Neural progenitor cell (in vitro differentiated cells): Measurements from ENCODE around the gene VWF. TPM values are rescaled to one million over a fixed set of nuclear protein-coding genes. Genes with fewer than 3 reads are reported as not detected.

Source experiments
- DNase-seq: peaks from one replicate; pipeline ENCODE4 v3.0.0-alpha.2; 2016; ENCODE audit warnings: low spot score
- H2AFZ ChIP-seq: fragments of 200-600 bp; sonication (generic); replicated peaks from 2 replicates; pipeline ENCODE4 v1.6.1; 2016; ENCODE audit warnings: antibody characterized with exemption
- H3F3A ChIP-seq: fragments of 200-600 bp; sonication (generic); 2 replicates; pipeline ENCODE4 v1.6.1; 2016; ENCODE audit warnings: antibody characterized with exemption, low read depth
- H3K27ac ChIP-seq: fragments of 200-600 bp; sonication (generic); 2 replicates; pipeline ENCODE4 v1.5.1; 2016; ENCODE audit warnings: mild to moderate bottlenecking
- H3K27me3 ChIP-seq: fragments of 200-600 bp; sonication (generic); 2 replicates; pipeline ENCODE4 v1.6.1; 2016; ENCODE audit warnings: mild to moderate bottlenecking, moderate library complexity
- H3K36me3 ChIP-seq: fragments of 200-600 bp; sonication (generic); 2 replicates; pipeline ENCODE4 v1.5.1; 2016
- H3K4me1 ChIP-seq: fragments of 200-600 bp; sonication (generic); 2 replicates; pipeline ENCODE4 v1.6.1; 2016; ENCODE audit warnings: mixed run types
- H3K4me2 ChIP-seq: fragments of 200-600 bp; sonication (generic); 2 replicates; pipeline ENCODE4 v1.6.1; 2016
- H3K4me3 ChIP-seq: fragments of 200-600 bp; sonication (generic); 2 replicates; pipeline ENCODE4 v1.5.1; 2016
- H3K79me2 ChIP-seq: fragments of 200-600 bp; sonication (generic); 2 replicates; pipeline ENCODE4 v1.6.1; 2016; ENCODE audit warnings: low read depth
- H3K9ac ChIP-seq: fragments of 200-600 bp; sonication (generic); 2 replicates; pipeline ENCODE4 v1.6.1; 2016
- H3K9me3 ChIP-seq: fragments of 200-600 bp; sonication (generic); 2 replicates; pipeline ENCODE4 v1.5.1; 2016; ENCODE audit warnings: low read depth
- H4K20me1 ChIP-seq: fragments of 200-600 bp; sonication (generic); 2 replicates; pipeline ENCODE4 v1.6.1; 2016; ENCODE audit warnings: low read depth
- H3K27ac Mint-ChIP-seq: 3 replicates; pipeline ENCODE4 v1.8.0; 2021; ENCODE audit warnings: mixed read lengths
- H3K27me3 Mint-ChIP-seq: 2 replicates; pipeline ENCODE4 v1.8.0; 2022; ENCODE audit warnings: low read depth, mild to moderate bottlenecking, inconsistent platforms, moderate library complexity, mixed read lengths; ENCODE audit not compliant: insufficient read depth
- H3K36me3 Mint-ChIP-seq: 3 replicates; pipeline ENCODE4 v1.8.0; 2021; ENCODE audit warnings: mixed read lengths
- H3K4me1 Mint-ChIP-seq: 3 replicates; pipeline ENCODE4 v1.8.0; 2021; ENCODE audit warnings: mixed read lengths
- H3K4me3 Mint-ChIP-seq: 3 replicates; pipeline ENCODE4 v1.8.0; 2021; ENCODE audit warnings: mild to moderate bottlenecking, moderate library complexity, mixed read lengths
- H3K9me3 Mint-ChIP-seq: 3 replicates; pipeline ENCODE4 v1.8.0; 2020; ENCODE audit warnings: mixed read lengths
- CTCF ChIP-seq: fragments of 200-600 bp; sonication (generic); IDR thresholded peaks from 2 replicates; pipeline ENCODE4 v1.5.1; 2017; ENCODE audit warnings: antibody characterized with exemption, mild to moderate bottlenecking
- EZH2 ChIP-seq: fragments of 200-600 bp; sonication (generic); IDR thresholded peaks from 2 replicates; pipeline ENCODE4 v1.6.1; 2017; ENCODE audit warnings: antibody characterized with exemption, mild to moderate bottlenecking, moderate library complexity
- EZH2phosphoT487 ChIP-seq: fragments of 200-600 bp; sonication (generic); IDR thresholded peaks from 2 replicates; pipeline ENCODE4 v1.6.1; 2017; ENCODE audit warnings: antibody characterized with exemption
- total RNA-seq: library from RNA; depleted of rRNA; stranded (reverse); fragments of >200 nt; gene quantifications from 2 replicates; pipeline ENCODE4 v1.2.3, GENCODE V29; 2015; ENCODE audit warnings: low replicate concordance

VWF gene
- total RNA-seq, 1 donor from 2014 or later: 8.0 TPM

DNA sequence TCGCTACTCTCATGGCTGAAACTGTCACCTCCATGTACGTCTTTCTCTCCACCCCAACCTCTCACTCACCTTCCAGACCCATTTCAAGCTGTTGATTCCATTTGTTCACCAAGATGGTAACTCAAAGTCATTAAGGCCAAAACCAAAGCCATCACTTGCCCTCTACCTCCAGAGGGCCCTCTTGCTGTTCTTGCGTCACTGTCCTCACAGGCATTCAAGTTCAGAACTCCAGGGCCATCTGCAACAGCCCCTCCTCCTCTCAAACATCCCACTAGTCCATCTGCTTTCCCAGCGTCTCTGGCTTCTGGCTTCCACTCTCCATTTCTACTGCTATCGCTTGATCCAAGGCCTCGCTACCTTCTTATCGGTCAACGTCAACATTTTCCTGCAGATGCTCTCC, 74.5 kb downstream of the VWF start:
- no peaks in the 10 kb centered on the region for H3F3A ChIP-seq
- H3K36me3 Mint-ChIP-seq: no peaks in the 10 kb centered on the region
- H3K4me1 Mint-ChIP-seq: peaks cover 11% of the 10 kb centered on the region
- TF ChIP-seq EZH2 (no peak), CTCF (no peak), EZH2phosphoT487 (no peak)
- no peak overlapping the region for H3K27ac Mint-ChIP-seq
- no peaks in the 10 kb centered on the region for H3K36me3 ChIP-seq
- H3K4me1 ChIP-seq: no peaks in the 10 kb centered on the region
- H3K4me2 ChIP-seq: no peak overlapping the region
- no peak overlapping the region for H3K27ac ChIP-seq
- no peaks in the 10 kb centered on the region for H4K20me1 ChIP-seq
- H3K27me3 ChIP-seq: no peaks in the 10 kb centered on the region
- H3K4me3 Mint-ChIP-seq: no peak overlapping the region
- no peaks in the 10 kb centered on the region for H3K79me2 ChIP-seq
- H3K9ac ChIP-seq: no peak overlapping the region
- H3K27me3 Mint-ChIP-seq: peaks cover 14% of the 10 kb centered on the region
- no peaks in the 10 kb centered on the region for H3K9me3 ChIP-seq
- peaks cover 3% of the 10 kb centered on the region for H3K9me3 Mint-ChIP-seq
- no peak for DNase-seq
- no peak overlapping the region for H2AFZ ChIP-seq
- no peak overlapping the region for H3K4me3 ChIP-seq

DNA sequence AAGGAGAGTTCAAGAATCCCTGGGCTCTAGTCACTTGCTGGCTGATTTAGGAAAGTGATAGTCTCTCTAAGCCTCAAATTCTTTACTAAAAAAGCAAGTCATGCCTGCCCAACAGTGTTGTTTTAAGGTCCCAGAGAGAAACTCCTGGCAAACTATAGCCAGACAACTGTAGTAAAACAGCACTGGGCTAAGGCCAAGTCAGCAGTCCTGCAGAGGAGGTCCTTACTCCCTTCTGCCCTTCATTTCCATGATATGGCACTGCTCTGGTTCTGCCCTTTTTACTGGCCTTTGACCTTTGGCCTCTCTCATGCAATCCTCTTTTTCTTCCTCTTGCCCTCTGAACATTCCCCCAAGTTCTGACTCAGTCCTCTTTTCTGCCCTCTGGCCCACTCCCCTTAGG, 74.9 kb downstream of the VWF start:
- no peak overlapping the region for H3K27ac ChIP-seq
- no peak overlapping the region for H3K4me3 ChIP-seq
- H4K20me1 ChIP-seq: no peaks in the 10 kb centered on the region
- peaks cover 14% of the 10 kb centered on the region for H3K27me3 Mint-ChIP-seq
- no peaks in the 10 kb centered on the region for H3K9me3 ChIP-seq
- DNase-seq: no peak
- H3K36me3 ChIP-seq: no peaks in the 10 kb centered on the region
- no peak overlapping the region for H3K9ac ChIP-seq
- no peak overlapping the region for H3K27ac Mint-ChIP-seq
- peaks cover 3% of the 10 kb centered on the region for H3K9me3 Mint-ChIP-seq
- TF ChIP-seq CTCF (no peak), EZH2phosphoT487 (no peak), EZH2 (no peak)
- H3K27me3 ChIP-seq: no peaks in the 10 kb centered on the region
- H3K36me3 Mint-ChIP-seq: no peaks in the 10 kb centered on the region
- no peaks in the 10 kb centered on the region for H3K4me1 ChIP-seq
- no peak overlapping the region for H3K4me2 ChIP-seq
- H2AFZ ChIP-seq: no peak overlapping the region
- no peaks in the 10 kb centered on the region for H3F3A ChIP-seq
- no peak overlapping the region for H3K4me3 Mint-ChIP-seq
- no peaks in the 10 kb centered on the region for H3K79me2 ChIP-seq
- peaks cover 11% of the 10 kb centered on the region for H3K4me1 Mint-ChIP-seq

- Histone ChIP-seq H3K4me1 (no peaks in the 10 kb centered on the region), H3K4me2 (no peak overlapping the region), H3K9ac (no peak overlapping the region), H3K36me3 (no peaks in the 10 kb centered on the region), H3F3A (no peaks in the 10 kb centered on the region), H4K20me1 (no peaks in the 10 kb centered on the region), H3K9me3 (no peaks in the 10 kb centered on the region), H3K4me3 (no peak overlapping the region), H3K79me2 (no peaks in the 10 kb centered on the region), H3K27ac (no peak overlapping the region), H2AFZ (no peak overlapping the region), H3K27me3 (no peaks in the 10 kb centered on the region)
- peaks cover 3% of the 10 kb centered on the region for H3K9me3 Mint-ChIP-seq
- no peak overlapping the region for H3K27ac Mint-ChIP-seq
- H3K4me3 Mint-ChIP-seq: no peak overlapping the region
- no peak for TF ChIP-seq EZH2phosphoT487
- TF ChIP-seq CTCF: no peak
- TF ChIP-seq EZH2: no peak
- no peaks in the 10 kb centered on the region for H3K36me3 Mint-ChIP-seq
- DNase-seq: no peak
- no peaks in the 10 kb centered on the region for H3K4me1 Mint-ChIP-seq
- H3K27me3 Mint-ChIP-seq: peaks cover 11% of the 10 kb centered on the region
Observed at GRCh38 chr12:6047249-6048237, 76.9 kb downstream of the VWF start.
